Naive thymus-derived CD4-positive, alpha-beta T cell (primary cell): ENCODE measurements around the gene PDE4D. TPM values are rescaled to one million over a fixed set of nuclear protein-coding genes. Genes with fewer than 3 reads are reported as not detected.
"Not testable (repeated sequence)": the region's sequence is repeated elsewhere in the genome, so short reads cannot be mapped to it uniquely, and the experiment has no call there.

Experiments
- ATAC-seq: fragments of 150-1000 bp; cut with Tn5 transposase; 2 replicates; pipeline ENCODE4 v1.10.0; 2021; ENCODE audit warnings: mild to moderate bottlenecking, moderate library complexity
- CTCF ChIA-PET: fragments of 350-600 bp; sonication (Branson Sonifier 250); formaldehyde crosslinking; loops from one replicate; lab custom pipeline; 2021; ENCODE audit warnings: antibody characterized with exemption; lab: Charles Lee
- POLR2A ChIA-PET: fragments of 350-600 bp; sonication (Branson Sonifier 250); formaldehyde crosslinking; loops from one replicate; lab custom pipeline; 2021; ENCODE audit warnings: antibody characterized with exemption, inconsistent platforms; lab: Charles Lee
- DNase-seq, 9 donors: peaks; one replicate each; pipeline versions ENCODE4 v3.0.0 to v3.0.0-alpha.2; 2020 to 2022; ENCODE audit warnings: mixed read lengths in 1 of 9
- H3K27ac ChIP-seq: one replicate; pipeline ENCODE4 v1.7.0; 2013; ENCODE audit warnings: mild to moderate bottlenecking, low read depth, low read length, moderate library complexity
- H3K27me3 ChIP-seq, 2 donors: one replicate each; pipeline ENCODE4 v1.7.0; 2013; ENCODE audit warnings: low read length in 2 of 2, mild to moderate bottlenecking in 2 of 2, moderate library complexity in 2 of 2; ENCODE audit not compliant: control insufficient read depth in 2 of 2, insufficient read depth in 2 of 2
- H3K36me3 ChIP-seq, 3 experiments: 1 replicate in 2 of 3; 2 replicates in 1 of 3; pipeline ENCODE4 v1.7.0; 2013; ENCODE audit warnings: low read length in 3 of 3, mild to moderate bottlenecking in 3 of 3, moderate library complexity in 1 of 3; ENCODE audit not compliant: insufficient read depth in 3 of 3, control insufficient read depth in 2 of 3
- H3K4me1 ChIP-seq, 2 donors: one replicate each; pipeline ENCODE4 v1.7.0; 2013; ENCODE audit warnings: low read length in 2 of 2, mild to moderate bottlenecking in 2 of 2, moderate library complexity in 1 of 2; ENCODE audit not compliant: control insufficient read depth in 2 of 2, insufficient read depth in 2 of 2
- H3K4me3 ChIP-seq: 2 replicates; pipeline ENCODE4 v1.7.0; 2013; ENCODE audit warnings: mild to moderate bottlenecking, low read length
- H3K9me3 ChIP-seq, 3 experiments: 1 replicate in 2 of 3; 2 replicates in 1 of 3; pipeline ENCODE4 v1.7.0; 2013; ENCODE audit warnings: low read length in 3 of 3; ENCODE audit not compliant: control insufficient read depth in 2 of 3
- H3K27ac Mint-ChIP-seq, 9 donors: one replicate each; pipeline ENCODE4 v1.8.0; 2020 to 2022; ENCODE audit warnings: mixed read lengths in 9 of 9, mild to moderate bottlenecking in 8 of 9, moderate library complexity in 5 of 9, inconsistent platforms in 2 of 9
- H3K27me3 Mint-ChIP-seq, 5 donors: one replicate each; pipeline ENCODE4 v1.8.0; 2021 to 2022; ENCODE audit warnings: mixed read lengths in 5 of 5, mild to moderate bottlenecking in 1 of 5
- H3K36me3 Mint-ChIP-seq, 5 donors: one replicate each; pipeline ENCODE4 v1.8.0; 2020 to 2022; ENCODE audit warnings: mixed read lengths in 5 of 5, mild to moderate bottlenecking in 3 of 5, inconsistent platforms in 1 of 5
- H3K4me1 Mint-ChIP-seq, 7 donors: one replicate each; pipeline ENCODE4 v1.8.0; 2020 to 2022; ENCODE audit warnings: mixed read lengths in 7 of 7, mild to moderate bottlenecking in 3 of 7, inconsistent platforms in 1 of 7
- H3K4me3 Mint-ChIP-seq, 10 donors: one replicate each; pipeline ENCODE4 v1.8.0; 2020 to 2022; ENCODE audit warnings: mild to moderate bottlenecking in 10 of 10, mixed read lengths in 10 of 10, moderate library complexity in 6 of 10, inconsistent platforms in 2 of 10
- H3K9me3 Mint-ChIP-seq, 11 donors: one replicate each; pipeline ENCODE4 v1.8.0; 2020 to 2022; ENCODE audit warnings: mixed read lengths in 11 of 11, mild to moderate bottlenecking in 4 of 11, inconsistent platforms in 1 of 11, moderate library complexity in 1 of 11
- intact Hi-C, 2 donors: fragments of 100-400 bp; cut with micrococcal nuclease; formaldehyde crosslinking; loops; one replicate each; pipeline ENCODE4 v1.15.1; 2023
- polyA plus RNA-seq, 2 donors: library from polyadenylated mRNA; unstranded; fragments of 300-500 nt; fragmentation: Illumina TruSeq; gene quantifications; one replicate each; pipeline ENCODE4 v1.2.3, GENCODE V29; 2021
- total RNA-seq, 6 experiments: library from RNA in 5 of 6; stranded (reverse) in 5 of 6; gene quantifications; 1 replicate in 5 of 6; 2 replicates in 1 of 6; pipeline ENCODE4 v1.2.3 and lab custom pipeline; 2021 to 2026

PDE4D gene
- total and polyA plus RNA-seq, 7 experiments from 2014 or later: 4.9 to 102 (median 38.8) TPM

- Histone ChIP-seq H3K36me3 (no peaks in the 10 kb centered on the region), H3K27me3 (no peaks in the 10 kb centered on the region), H3K4me1 (no peaks in the 10 kb centered on the region), H3K4me3 (no peak overlapping the region), H3K9me3 (no peaks in the 10 kb centered on the region), H3K27ac (no peak overlapping the region)
- no peak overlapping the region for H3K4me3 Mint-ChIP-seq
- H3K9me3 Mint-ChIP-seq: peaks cover 0 to 3% (median 0%) of the 10 kb centered on the region in 11 donors
- ChIA-PET CTCF (no interaction called here), POLR2A (interaction anchor here (0.6 kb wide), 1 partner anchor 30 kb away, joined by 3 read pairs; no protein-coding TSS in a partner anchor)
- DNase-seq: no peak
- no peak overlapping the region for H3K27ac Mint-ChIP-seq
- ATAC-seq: no peak
- peaks cover 0 to 2% (median 0%) of the 10 kb centered on the region in 7 donors for H3K4me1 Mint-ChIP-seq
- peaks cover 0 to 6% (median 0%) of the 10 kb centered on the region in 5 donors for H3K36me3 Mint-ChIP-seq
- intact Hi-C loops: no loop called here
- H3K27me3 Mint-ChIP-seq: peaks cover 0 to 22% (median 0%) of the 10 kb centered on the region in 5 donors
Measured at GRCh38 chr5:59064293-59064692, 829.2 kb downstream of the PDE4D start.

- Mint-ChIP-seq H3K9me3 (peaks cover 0 to 3% (median 0%) of the 10 kb centered on the region in 11 donors), H3K27ac (no peak overlapping the region), H3K4me1 (peaks cover 0 to 2% (median 0%) of the 10 kb centered on the region in 7 donors), H3K36me3 (peaks cover 0 to 6% (median 0%) of the 10 kb centered on the region in 5 donors), H3K27me3 (peaks cover 0 to 29% (median 0%) of the 10 kb centered on the region in 5 donors), H3K4me3 (no peak overlapping the region)
- H3K36me3 ChIP-seq: no peaks in the 10 kb centered on the region
- H3K9me3 ChIP-seq: no peaks in the 10 kb centered on the region
- ChIA-PET POLR2A (no interaction called here), CTCF (no interaction called here)
- DNase-seq (no peak), ATAC-seq (no peak)
- no peaks in the 10 kb centered on the region for H3K27me3 ChIP-seq
- H3K27ac ChIP-seq: no peak overlapping the region
- H3K4me3 ChIP-seq: no peak overlapping the region
- H3K4me1 ChIP-seq: no peaks in the 10 kb centered on the region
- intact Hi-C loops: no loop called here
Measured at GRCh38 chr5:59062986-59063683, 830.4 kb downstream of the PDE4D start.

- Histone ChIP-seq H3K4me3 (no peak overlapping the region), H3K9me3 (no peaks in the 10 kb centered on the region), H3K36me3 (no peaks in the 10 kb centered on the region), H3K27ac (no peak overlapping the region), H3K4me1 (no peaks in the 10 kb centered on the region), H3K27me3 (no peaks in the 10 kb centered on the region)
- H3K4me1 Mint-ChIP-seq: peaks cover 0 to 2% (median 0%) of the 10 kb centered on the region in 7 donors
- H3K4me3 Mint-ChIP-seq: no peak overlapping the region
- H3K9me3 Mint-ChIP-seq: peaks cover 0 to 5% (median 0%) of the 10 kb centered on the region in 11 donors
- peaks cover 0 to 8% (median 0%) of the 10 kb centered on the region in 5 donors for H3K36me3 Mint-ChIP-seq
- intact Hi-C loops: no loop called here
- DNase-seq: no peak
- peaks cover 0 to 32% (median 0%) of the 10 kb centered on the region in 5 donors for H3K27me3 Mint-ChIP-seq
- ChIA-PET POLR2A (no interaction called here), CTCF (no interaction called here)
- no peak for ATAC-seq
- no peak overlapping the region for H3K27ac Mint-ChIP-seq
Measured at GRCh38 chr5:59061377-59061776, 832.1 kb downstream of the PDE4D start.

- no peaks in the 10 kb centered on the region for H3K27me3 ChIP-seq
- no peak overlapping the region for H3K27ac ChIP-seq
- intact Hi-C loops: no loop called here
- Mint-ChIP-seq H3K4me3 (no peak overlapping the region), H3K9me3 (peaks cover 0 to 3% (median 0%) of the 10 kb centered on the region in 11 donors), H3K27ac (no peak overlapping the region), H3K36me3 (peaks cover 0 to 10% (median 0%) of the 10 kb centered on the region in 5 donors), H3K4me1 (no peaks in the 10 kb centered on the region), H3K27me3 (peaks cover 0 to 43% (median 0%) of the 10 kb centered on the region in 5 donors)
- H3K9me3 ChIP-seq: no peaks in the 10 kb centered on the region
- ChIA-PET CTCF (no interaction called here), POLR2A (no interaction called here)
- ATAC-seq (no peak), DNase-seq (no peak)
- H3K4me1 ChIP-seq: no peaks in the 10 kb centered on the region
- no peaks in the 10 kb centered on the region for H3K36me3 ChIP-seq
- H3K4me3 ChIP-seq: no peak overlapping the region
Measured at GRCh38 chr5:59058969-59059687, 834.4 kb downstream of the PDE4D start.

GRCh38 chr5:59058237-59058636, 835.3 kb downstream of the PDE4D start:
- H3K4me1 Mint-ChIP-seq: no peaks in the 10 kb centered on the region
- CTCF ChIA-PET: no interaction called here
- Histone ChIP-seq H3K4me1 (no peaks in the 10 kb centered on the region), H3K9me3 (no peaks in the 10 kb centered on the region), H3K27me3 (no peaks in the 10 kb centered on the region), H3K36me3 (no peaks in the 10 kb centered on the region), H3K27ac (no peak overlapping the region), H3K4me3 (no peak overlapping the region)
- POLR2A ChIA-PET: no interaction called here
- peaks cover 0 to 43% (median 0%) of the 10 kb centered on the region in 5 donors for H3K27me3 Mint-ChIP-seq
- H3K9me3 Mint-ChIP-seq: peaks cover 0 to 3% (median 0%) of the 10 kb centered on the region in 11 donors
- no peak overlapping the region for H3K27ac Mint-ChIP-seq
- H3K36me3 Mint-ChIP-seq: peaks cover 0 to 10% (median 0%) of the 10 kb centered on the region in 5 donors
- no peak overlapping the region for H3K4me3 Mint-ChIP-seq
- DNase-seq (no peak), ATAC-seq (no peak)
- intact Hi-C loops: no loop called here

GRCh38 chr5:59056599-59056998, 836.9 kb downstream of the PDE4D start:
- H3K36me3 ChIP-seq, H3K4me1 ChIP-seq, H3K27ac Mint-ChIP-seq, H3K9me3 Mint-ChIP-seq, H3K4me3 Mint-ChIP-seq, intact Hi-C loops, H3K4me3 ChIP-seq, H3K27me3 ChIP-seq, H3K9me3 ChIP-seq, H3K4me1 Mint-ChIP-seq, H3K27ac ChIP-seq, CTCF ChIA-PET, ATAC-seq, DNase-seq: not testable (repeated sequence)
- POLR2A ChIA-PET: interaction anchor here (1.1 to 1.4 kb wide), 2 partner anchors 14 to 68 kb away, joined by 3 to 4 read pairs; no protein-coding TSS in a partner anchor
- H3K27me3 Mint-ChIP-seq: peaks cover 0 to 34% (median 0%) of the 10 kb centered on the region in 5 donors
- H3K36me3 Mint-ChIP-seq: peaks cover 0 to 13% (median 0%) of the 10 kb centered on the region in 5 donors
